ENCODE data around the gene RGS14.
"Not testable (repeated sequence)": the region's sequence is repeated elsewhere in the genome, so short reads cannot be mapped to it uniquely, and the experiment has no call there.

DNA sequence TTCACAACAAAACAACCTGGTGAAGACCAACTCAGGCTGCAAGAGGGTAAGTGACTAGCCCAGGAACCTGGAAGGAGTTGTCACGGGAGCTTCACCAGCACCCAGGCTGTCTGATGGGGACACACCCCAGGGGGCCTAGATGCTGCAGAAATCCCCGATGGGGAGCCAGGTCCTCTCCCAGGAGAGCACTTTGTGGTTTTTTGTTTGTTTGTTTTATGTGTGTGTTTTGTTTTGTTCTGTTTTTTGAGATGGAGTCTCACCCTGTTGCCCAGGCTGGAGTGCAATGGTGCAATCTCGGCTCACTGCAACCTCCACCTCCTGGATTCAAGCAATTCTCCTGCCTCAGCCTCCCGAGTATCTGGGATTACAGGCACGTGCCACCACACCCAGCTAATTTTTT lies 17.8 kb downstream of the RGS14 start:
- TF ChIP-seq, protein P1, sequence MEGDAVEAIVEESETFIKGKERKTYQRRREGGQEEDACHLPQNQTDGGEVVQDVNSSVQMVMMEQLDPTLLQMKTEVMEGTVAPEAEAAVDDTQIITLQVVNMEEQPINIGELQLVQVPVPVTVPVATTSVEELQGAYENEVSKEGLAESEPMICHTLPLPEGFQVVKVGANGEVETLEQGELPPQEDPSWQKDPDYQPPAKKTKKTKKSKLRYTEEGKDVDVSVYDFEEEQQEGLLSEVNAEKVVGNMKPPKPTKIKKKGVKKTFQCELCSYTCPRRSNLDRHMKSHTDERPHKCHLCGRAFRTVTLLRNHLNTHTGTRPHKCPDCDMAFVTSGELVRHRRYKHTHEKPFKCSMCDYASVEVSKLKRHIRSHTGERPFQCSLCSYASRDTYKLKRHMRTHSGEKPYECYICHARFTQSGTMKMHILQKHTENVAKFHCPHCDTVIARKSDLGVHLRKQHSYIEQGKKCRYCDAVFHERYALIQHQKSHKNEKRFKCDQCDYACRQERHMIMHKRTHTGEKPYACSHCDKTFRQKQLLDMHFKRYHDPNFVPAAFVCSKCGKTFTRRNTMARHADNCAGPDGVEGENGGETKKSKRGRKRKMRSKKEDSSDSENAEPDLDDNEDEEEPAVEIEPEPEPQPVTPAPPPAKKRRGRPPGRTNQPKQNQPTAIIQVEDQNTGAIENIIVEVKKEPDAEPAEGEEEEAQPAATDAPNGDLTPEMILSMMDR (IDR thresholded peaks at IDR 0.05), result not testable (repeated sequence)
- not testable (repeated sequence) for TF ChIP-seq POLR2A (IDR thresholded peaks at IDR 0.05)
